Left renal cortex interstitium (tissue), 4 donors: ENCODE results near the gene EMILIN1. TPM values are rescaled to one million over a fixed set of nuclear protein-coding genes. Genes with fewer than 3 reads are reported as not detected.

ENCODE experiments used
- polyA plus RNA-seq, 4 donors: library from polyadenylated mRNA; unstranded; fragments of 120-200 nt; gene quantifications; one replicate each; pipeline ENCODE4 v1.2.1, GENCODE V29; 2013; ENCODE audit not compliant: insufficient read length in 4 of 4

EMILIN1 gene
- polyA plus RNA-seq, 4 donors, result 75.5 to 182 (median 99.1) TPM

Other genes starting within 250 kb of the EMILIN1 start
- 1 to 10 TPM; 4.5 to 7.7 (median 6.3) TPM for gene DPYSL5, start 230.5 kb upstream of the EMILIN1 start, polyA plus RNA-seq
- gene MAPRE3, start 108.0 kb upstream of the EMILIN1 start, polyA plus RNA-seq, result 10 to 100 TPM; 11.2 to 16.6 (median 13.6) TPM
- 10 to 100 TPM; 52.6 to 75.7 (median 61.0) TPM for gene TMEM214, start 45.6 kb upstream of the EMILIN1 start, polyA plus RNA-seq
- 10 to 100 TPM; 58.7 to 71.0 (median 65.6) TPM for gene AGBL5, start 26.9 kb upstream of the EMILIN1 start, polyA plus RNA-seq
- gene OST4, start 7.0 kb upstream of the EMILIN1 start, polyA plus RNA-seq, result 100 to 1,000 TPM; 222 to 297 (median 264) TPM
- gene KHK, start 8.2 kb downstream of the EMILIN1 start, polyA plus RNA-seq, result 10 to 100 TPM; 45.4 to 55.6 (median 52.0) TPM
- 1 to 10 TPM; 5.4 to 7.3 (median 6.5) TPM for gene CGREF1, start 40.5 kb downstream of the EMILIN1 start, polyA plus RNA-seq
- gene ABHD1, start 45.2 kb downstream of the EMILIN1 start, polyA plus RNA-seq, result 1 to 10 TPM in 3 of 4 donors, under 1 TPM in 1; 0.99 to 2.0 (median 1.3) TPM
- 10 to 100 TPM; 46.6 to 54.1 (median 52.2) TPM for gene PREB, start 56.0 kb downstream of the EMILIN1 start, polyA plus RNA-seq
- gene PRR30, start 60.8 kb downstream of the EMILIN1 start, polyA plus RNA-seq, result not detected
- under 1 TPM; 0.42 to 0.76 (median 0.70) TPM for gene TCF23, start 70.4 kb downstream of the EMILIN1 start, polyA plus RNA-seq
- 100 to 1,000 TPM; 144 to 186 (median 158) TPM for gene ATRAID, start 133.4 kb downstream of the EMILIN1 start, polyA plus RNA-seq
- 10 to 100 TPM; 29.6 to 48.6 (median 39.4) TPM for gene SLC5A6, start 133.7 kb downstream of the EMILIN1 start, polyA plus RNA-seq
- 10 to 100 TPM; 34.7 to 63.8 (median 46.3) TPM for gene CAD, start 138.8 kb downstream of the EMILIN1 start, polyA plus RNA-seq
- 10 to 100 TPM in 1 of 4 donors, 1 to 10 TPM in 3; 5.3 to 11.2 (median 7.0) TPM for gene SLC30A3, start 184.4 kb downstream of the EMILIN1 start, polyA plus RNA-seq
- 1 to 10 TPM in 2 of 4 donors, under 1 TPM in 2; 0.43 to 1.6 (median 0.83) TPM for gene DNAJC5G, start 196.8 kb downstream of the EMILIN1 start, polyA plus RNA-seq
- 1 to 10 TPM; 3.4 to 8.7 (median 4.7) TPM for gene TRIM54, start 203.8 kb downstream of the EMILIN1 start, polyA plus RNA-seq
- gene UCN, start 229.8 kb downstream of the EMILIN1 start, polyA plus RNA-seq, result 1 to 10 TPM in 2 of 4 donors, under 1 TPM in 2; 0.59 to 1.5 (median 1.1) TPM
- 10 to 100 TPM; 69.5 to 93.3 (median 80.5) TPM for gene MPV17, start 244.5 kb downstream of the EMILIN1 start, polyA plus RNA-seq